Fibroblast of pulmonary artery (primary cell): ENCODE data around the gene SNX11.
A peak's percentile ranks its signal among the peaks of the same experiment; 100 is the strongest.

ENCODE experiments used
- DNase-seq: peaks from one replicate; pipeline ENCODE4 v3.0.0-alpha.2; 2010; ENCODE audit warnings: low read depth
- H3K4me3 ChIP-seq: replicated peaks from 2 replicates; pipeline ENCODE4 v1.5.1; 2011; ENCODE audit warnings: low read depth, mild to moderate bottlenecking, control low read depth, low read length, moderate library complexity
- CTCF ChIP-seq: IDR thresholded peaks from 2 replicates; pipeline ENCODE4 v1.5.1; 2011; ENCODE audit warnings: mild to moderate bottlenecking, control low read depth, low read length, inconsistent platforms; ENCODE audit errors: missing control alignments

The SNX11 gene

GRCh38 chr17:48100591-48101011, 7.0 kb upstream of the SNX11 start:
- peak overlapping the region; percentile 75 for H3K4me3 ChIP-seq
- peak; percentile 62 for DNase-seq
- no peak for TF ChIP-seq CTCF

GRCh38 chr17:48101012-48101720, 6.4 kb upstream of the SNX11 start, which contains the start of gene CBX1:
Gene CBX1, minus strand, starts transcription at chr17:48101478. Its CDS starts 24,474 bp downstream, at chr17:48077004.
- peak within 1 kb of the TSS; percentile 75 for H3K4me3 ChIP-seq
- TF ChIP-seq CTCF, result no peak
- DNase-seq, result peak; percentile 96

GRCh38 chr17:48102043-48102750, 5.4 kb upstream of the SNX11 start:
- no peak for TF ChIP-seq CTCF
- DNase-seq, result no peak
- H3K4me3 ChIP-seq, result no peak overlapping the region

- H3K4me3 ChIP-seq, result no peak overlapping the region
- DNase-seq, result no peak
- TF ChIP-seq CTCF, result no peak
Observed at GRCh38 chr17:48102798-48103715, 4.5 kb upstream of the SNX11 start.

- TF ChIP-seq CTCF, result no peak
- DNase-seq, result no peak
- H3K4me3 ChIP-seq, result no peak overlapping the region
Observed at GRCh38 chr17:48104440-48104839, 3.1 kb upstream of the SNX11 start.

- TF ChIP-seq CTCF, result no peak
- H3K4me3 ChIP-seq, result peak overlapping the region; percentile 96
- DNase-seq, result no peak
Observed at GRCh38 chr17:48106802-48107136, 797 bp upstream of the SNX11 start.
